Measurements from ENCODE around the gene CABYR. TPM values are rescaled to one million over a fixed set of nuclear protein-coding genes. Genes with fewer than 3 reads are reported as not detected.

CABYR gene
- total RNA-seq, 1 experiment from 2014 or later = 19.3 TPM

DNA sequence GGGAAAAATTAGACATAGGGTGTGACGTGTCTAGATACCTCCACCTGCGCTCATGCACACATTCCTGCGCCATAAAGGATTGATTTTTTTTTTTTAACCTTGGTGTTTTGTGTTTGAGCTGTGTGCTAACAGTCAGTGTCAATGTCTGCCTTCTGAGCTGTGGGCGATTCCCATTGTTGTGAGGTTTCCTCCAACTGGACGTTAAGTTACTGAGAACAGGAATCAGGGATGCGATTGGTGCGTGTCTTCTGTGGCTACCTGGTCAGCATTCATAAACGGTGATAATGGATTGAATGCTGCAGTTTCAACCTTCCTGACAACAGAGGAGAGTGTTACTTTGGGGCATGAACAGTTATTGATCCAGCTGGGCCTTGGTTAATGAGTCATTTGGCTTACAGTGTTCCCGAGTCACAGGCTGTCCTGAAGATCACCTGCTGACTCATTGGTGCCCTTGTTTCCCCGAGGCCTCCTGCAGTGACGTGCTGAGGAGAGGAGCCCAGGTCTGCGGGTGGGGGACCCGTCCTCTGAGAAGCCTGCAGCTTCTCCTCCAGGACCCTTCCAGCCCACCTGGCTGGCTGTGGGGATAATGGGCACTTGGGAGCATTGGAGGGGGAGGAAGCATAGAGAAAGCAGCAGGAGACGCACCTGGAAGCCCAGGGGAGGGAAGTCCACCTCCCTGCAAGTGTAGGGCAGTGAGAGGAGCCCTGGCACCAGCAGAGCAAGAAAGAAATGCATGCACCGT is 25.8 kb upstream of the CABYR start:
- H3K27me3 Mint-ChIP-seq (ENCODE audit: low read depth) = no peaks in the 10 kb centered on the region
- DNase-seq (ENCODE audit: low spot score) (no peak), ATAC-seq (no peak)
- TF ChIP-seq GABPB1 (CRISPR knock-in tag; IDR thresholded peaks at IDR 0.05) (peak; percentile 25; the same call in 1 of the 2 replicates), ZNF423 (CRISPR knock-in tag; IDR thresholded peaks at IDR 0.05) (peak; percentile 54; the same call in 1 of the 2 replicates)
- TF ChIP-seq, protein P1, sequence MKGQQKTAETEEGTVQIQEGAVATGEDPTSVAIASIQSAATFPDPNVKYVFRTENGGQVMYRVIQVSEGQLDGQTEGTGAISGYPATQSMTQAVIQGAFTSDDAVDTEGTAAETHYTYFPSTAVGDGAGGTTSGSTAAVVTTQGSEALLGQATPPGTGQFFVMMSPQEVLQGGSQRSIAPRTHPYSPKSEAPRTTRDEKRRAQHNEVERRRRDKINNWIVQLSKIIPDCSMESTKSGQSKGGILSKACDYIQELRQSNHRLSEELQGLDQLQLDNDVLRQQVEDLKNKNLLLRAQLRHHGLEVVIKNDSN (CRISPR knock-in tag; IDR thresholded peaks at IDR 0.05) = no peak
- H3K9me3 Mint-ChIP-seq = no peaks in the 10 kb centered on the region
- peaks cover 5% of the 10 kb centered on the region for H3K4me1 Mint-ChIP-seq
- ChIA-PET POLR2A (no interaction called here), CTCF (interaction anchor here (0.6 kb wide), 1 partner anchor 410 kb away, joined by 3 read pairs; no protein-coding TSS in a partner anchor)
- H3K27ac Mint-ChIP-seq = 0 out of 2 replicates have a peak overlapping the region, but pooled peaks have one; percentile 15
- no peak overlapping the region for H3K4me3 Mint-ChIP-seq
- H3K36me3 Mint-ChIP-seq = no peaks in the 10 kb centered on the region

DNA sequence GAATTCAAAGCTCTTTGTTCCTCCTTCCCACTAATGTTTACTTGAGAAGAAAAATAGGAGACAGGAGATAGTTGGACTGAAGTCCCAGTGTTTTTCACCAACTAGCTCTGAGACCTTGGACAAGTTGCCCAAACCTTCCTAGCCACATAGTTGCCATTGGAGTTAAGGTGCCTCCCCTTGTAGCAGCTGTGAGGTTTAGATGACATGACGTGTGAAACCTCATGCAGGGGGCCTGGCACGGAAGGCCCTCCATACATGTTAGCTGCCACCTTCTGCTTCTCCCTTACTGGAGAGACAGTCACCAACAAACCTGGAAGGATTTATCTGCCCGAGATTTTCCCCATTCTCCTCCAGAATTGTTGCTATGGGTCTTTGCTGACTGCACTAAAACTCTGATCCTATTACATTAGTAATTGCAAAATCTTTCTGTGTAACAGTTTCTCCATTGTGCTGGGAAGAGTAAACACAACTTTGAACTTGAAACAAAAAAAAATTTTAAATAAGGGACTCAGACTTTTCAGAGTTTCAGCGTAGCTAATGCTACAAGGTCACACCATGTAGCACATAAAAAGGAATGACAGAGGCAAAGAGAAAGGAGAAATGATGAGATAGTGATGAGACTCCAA is 23.8 kb upstream of the CABYR start:
- ATAC-seq = no peak
- H3K27ac Mint-ChIP-seq = no peak overlapping the region; the same call in 1 of the 2 replicates
- DNase-seq (ENCODE audit: low spot score) = no peak
- peaks cover 5% of the 10 kb centered on the region for H3K4me1 Mint-ChIP-seq
- ChIA-PET POLR2A (no interaction called here), CTCF (no interaction called here)
- no peaks in the 10 kb centered on the region for H3K27me3 Mint-ChIP-seq (ENCODE audit: low read depth)
- no peaks in the 10 kb centered on the region for H3K9me3 Mint-ChIP-seq
- peaks cover 5% of the 10 kb centered on the region; the same call in 1 of the 2 replicates for H3K36me3 Mint-ChIP-seq
- no peak overlapping the region for H3K4me3 Mint-ChIP-seq
- no peak for TF ChIP-seq EMX1 (CRISPR knock-in tag; IDR thresholded peaks at IDR 0.05)
- TF ChIP-seq, protein P2, sequence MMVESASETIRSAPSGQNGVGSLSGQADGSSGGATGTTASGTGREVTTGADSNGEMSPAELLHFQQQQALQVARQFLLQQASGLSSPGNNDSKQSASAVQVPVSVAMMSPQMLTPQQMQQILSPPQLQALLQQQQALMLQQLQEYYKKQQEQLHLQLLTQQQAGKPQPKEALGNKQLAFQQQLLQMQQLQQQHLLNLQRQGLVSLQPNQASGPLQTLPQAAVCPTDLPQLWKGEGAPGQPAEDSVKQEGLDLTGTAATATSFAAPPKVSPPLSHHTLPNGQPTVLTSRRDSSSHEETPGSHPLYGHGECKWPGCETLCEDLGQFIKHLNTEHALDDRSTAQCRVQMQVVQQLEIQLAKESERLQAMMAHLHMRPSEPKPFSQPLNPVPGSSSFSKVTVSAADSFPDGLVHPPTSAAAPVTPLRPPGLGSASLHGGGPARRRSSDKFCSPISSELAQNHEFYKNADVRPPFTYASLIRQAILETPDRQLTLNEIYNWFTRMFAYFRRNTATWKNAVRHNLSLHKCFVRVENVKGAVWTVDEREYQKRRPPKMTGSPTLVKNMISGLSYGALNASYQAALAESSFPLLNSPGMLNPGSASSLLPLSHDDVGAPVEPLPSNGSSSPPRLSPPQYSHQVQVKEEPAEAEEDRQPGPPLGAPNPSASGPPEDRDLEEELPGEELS (CRISPR knock-in tag; IDR thresholded peaks at IDR 0.05) = no peak
- no peak for TF ChIP-seq SP1 (CRISPR knock-in tag; conservative IDR thresholded peaks at IDR 0.05)
- TF ChIP-seq ETV6 (CRISPR knock-in tag; IDR thresholded peaks at IDR 0.05) = no peak
- TF ChIP-seq GABPB1 (CRISPR knock-in tag; IDR thresholded peaks at IDR 0.05) = no peak
- TF ChIP-seq OVOL2 (CRISPR knock-in tag; IDR thresholded peaks at IDR 0.05; ENCODE audit: borderline replicate concordance) = no peak
- TF ChIP-seq KAT7 (CRISPR knock-in tag; IDR thresholded peaks at IDR 0.05; ENCODE audit: borderline replicate concordance) = no peak
- TF ChIP-seq, protein P3, sequence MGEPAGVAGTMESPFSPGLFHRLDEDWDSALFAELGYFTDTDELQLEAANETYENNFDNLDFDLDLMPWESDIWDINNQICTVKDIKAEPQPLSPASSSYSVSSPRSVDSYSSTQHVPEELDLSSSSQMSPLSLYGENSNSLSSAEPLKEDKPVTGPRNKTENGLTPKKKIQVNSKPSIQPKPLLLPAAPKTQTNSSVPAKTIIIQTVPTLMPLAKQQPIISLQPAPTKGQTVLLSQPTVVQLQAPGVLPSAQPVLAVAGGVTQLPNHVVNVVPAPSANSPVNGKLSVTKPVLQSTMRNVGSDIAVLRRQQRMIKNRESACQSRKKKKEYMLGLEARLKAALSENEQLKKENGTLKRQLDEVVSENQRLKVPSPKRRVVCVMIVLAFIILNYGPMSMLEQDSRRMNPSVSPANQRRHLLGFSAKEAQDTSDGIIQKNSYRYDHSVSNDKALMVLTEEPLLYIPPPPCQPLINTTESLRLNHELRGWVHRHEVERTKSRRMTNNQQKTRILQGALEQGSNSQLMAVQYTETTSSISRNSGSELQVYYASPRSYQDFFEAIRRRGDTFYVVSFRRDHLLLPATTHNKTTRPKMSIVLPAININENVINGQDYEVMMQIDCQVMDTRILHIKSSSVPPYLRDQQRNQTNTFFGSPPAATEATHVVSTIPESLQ (CRISPR knock-in tag; IDR thresholded peaks at IDR 0.05) = no peak
- TF ChIP-seq, protein P4, sequence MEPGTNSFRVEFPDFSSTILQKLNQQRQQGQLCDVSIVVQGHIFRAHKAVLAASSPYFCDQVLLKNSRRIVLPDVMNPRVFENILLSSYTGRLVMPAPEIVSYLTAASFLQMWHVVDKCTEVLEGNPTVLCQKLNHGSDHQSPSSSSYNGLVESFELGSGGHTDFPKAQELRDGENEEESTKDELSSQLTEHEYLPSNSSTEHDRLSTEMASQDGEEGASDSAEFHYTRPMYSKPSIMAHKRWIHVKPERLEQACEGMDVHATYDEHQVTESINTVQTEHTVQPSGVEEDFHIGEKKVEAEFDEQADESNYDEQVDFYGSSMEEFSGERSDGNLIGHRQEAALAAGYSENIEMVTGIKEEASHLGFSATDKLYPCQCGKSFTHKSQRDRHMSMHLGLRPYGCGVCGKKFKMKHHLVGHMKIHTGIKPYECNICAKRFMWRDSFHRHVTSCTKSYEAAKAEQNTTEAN (CRISPR knock-in tag; IDR thresholded peaks at IDR 0.05) = no peak
- TF ChIP-seq, protein P5, sequence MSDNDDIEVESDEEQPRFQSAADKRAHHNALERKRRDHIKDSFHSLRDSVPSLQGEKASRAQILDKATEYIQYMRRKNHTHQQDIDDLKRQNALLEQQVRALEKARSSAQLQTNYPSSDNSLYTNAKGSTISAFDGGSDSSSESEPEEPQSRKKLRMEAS (CRISPR knock-in tag; IDR thresholded peaks at IDR 0.05) = no peak
- TF ChIP-seq, protein P6, sequence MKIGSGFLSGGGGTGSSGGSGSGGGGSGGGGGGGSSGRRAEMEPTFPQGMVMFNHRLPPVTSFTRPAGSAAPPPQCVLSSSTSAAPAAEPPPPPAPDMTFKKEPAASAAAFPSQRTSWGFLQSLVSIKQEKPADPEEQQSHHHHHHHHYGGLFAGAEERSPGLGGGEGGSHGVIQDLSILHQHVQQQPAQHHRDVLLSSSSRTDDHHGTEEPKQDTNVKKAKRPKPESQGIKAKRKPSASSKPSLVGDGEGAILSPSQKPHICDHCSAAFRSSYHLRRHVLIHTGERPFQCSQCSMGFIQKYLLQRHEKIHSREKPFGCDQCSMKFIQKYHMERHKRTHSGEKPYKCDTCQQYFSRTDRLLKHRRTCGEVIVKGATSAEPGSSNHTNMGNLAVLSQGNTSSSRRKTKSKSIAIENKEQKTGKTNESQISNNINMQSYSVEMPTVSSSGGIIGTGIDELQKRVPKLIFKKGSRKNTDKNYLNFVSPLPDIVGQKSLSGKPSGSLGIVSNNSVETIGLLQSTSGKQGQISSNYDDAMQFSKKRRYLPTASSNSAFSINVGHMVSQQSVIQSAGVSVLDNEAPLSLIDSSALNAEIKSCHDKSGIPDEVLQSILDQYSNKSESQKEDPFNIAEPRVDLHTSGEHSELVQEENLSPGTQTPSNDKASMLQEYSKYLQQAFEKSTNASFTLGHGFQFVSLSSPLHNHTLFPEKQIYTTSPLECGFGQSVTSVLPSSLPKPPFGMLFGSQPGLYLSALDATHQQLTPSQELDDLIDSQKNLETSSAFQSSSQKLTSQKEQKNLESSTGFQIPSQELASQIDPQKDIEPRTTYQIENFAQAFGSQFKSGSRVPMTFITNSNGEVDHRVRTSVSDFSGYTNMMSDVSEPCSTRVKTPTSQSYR (CRISPR knock-in tag; IDR thresholded peaks at IDR 0.05) = no peak
- no peak for TF ChIP-seq NR3C1 (CRISPR knock-in tag; conservative IDR thresholded peaks at IDR 0.05; ENCODE audit: low read depth)
